ENCODE results near the gene ZNF654.

GRCh38 chr3:88150371-88150770 is 91.3 kb downstream of the ZNF654 start:
- TF ChIP-seq CTCF (IDR thresholded peaks at IDR 0.05) (no peak), POLR2AphosphoS5 (IDR thresholded peaks at IDR 0.05) (no peak)

Data from breast epithelium (tissue), 3 donors.